ENCODE data around the gene SNX4. TPM values are rescaled to one million over a fixed set of nuclear protein-coding genes. Genes with fewer than 3 reads are reported as not detected.

The SNX4 gene
- total RNA-seq, 2 experiments from 2014 or later: 28.2 to 38.9 TPM

DNA sequence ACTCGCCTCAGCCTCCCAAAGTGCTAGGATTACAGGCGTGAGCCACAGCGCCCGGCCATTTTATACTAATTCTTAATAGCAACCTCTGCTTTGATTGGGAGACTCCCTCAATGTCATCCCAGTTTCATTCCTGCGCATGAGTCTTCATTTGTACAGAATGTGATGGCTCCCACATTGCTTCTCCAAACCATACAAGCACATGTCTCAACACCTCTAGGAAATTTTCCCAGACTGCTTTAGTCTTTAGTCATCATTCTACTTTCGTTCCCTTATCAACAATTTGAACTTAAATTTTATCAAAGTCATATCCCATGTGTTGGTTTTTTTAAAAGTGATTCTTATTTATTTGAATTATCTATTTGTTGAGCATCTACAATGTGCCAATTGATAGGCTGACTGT, 58.1 kb downstream of the SNX4 start:
- H3K9me3 ChIP-seq (ENCODE audit: low read length): no peaks in the 10 kb centered on the region
- no peaks in the 10 kb centered on the region for H3K4me1 ChIP-seq (ENCODE audit: insufficient read depth, low read length, poor library complexity, severe bottlenecking)
- H3K27ac ChIP-seq (ENCODE audit: low read depth, low read length, poor library complexity, severe bottlenecking): no peak overlapping the region
- H2AFZ ChIP-seq (ENCODE audit: low read length): no peak overlapping the region
- H3K36me3 ChIP-seq (ENCODE audit: insufficient read depth, low read length): peaks cover 27% of the 10 kb centered on the region
- H3K4me2 ChIP-seq (ENCODE audit: low read length): no peak overlapping the region
- no peak overlapping the region for H3K4me3 ChIP-seq (ENCODE audit: low read depth, low read length, poor library complexity, severe bottlenecking)
- no TSS peak for BruUV-seq (replicated peaks)
- H3K79me2 ChIP-seq (ENCODE audit: insufficient read depth, low read depth, low read length): no peaks in the 10 kb centered on the region
- intact Hi-C loops (cut with micrococcal nuclease; ENCODE audit: unreplicated experiment): no loop called here
- ChIA-PET POLR2A (no interaction called here), CTCF (ENCODE audit: unreplicated experiment) (no interaction called here)
- H3K9me2 ChIP-seq (ENCODE audit: insufficient read depth, low read length): no peaks in the 10 kb centered on the region
- DNase-seq (ENCODE audit: low spot score): no peak
- TF ChIP-seq EZH2phosphoT487 (IDR thresholded peaks at IDR 0.05; ENCODE audit: borderline replicate concordance, low read depth, low read length): no peak
- TF ChIP-seq, protein P1, sequence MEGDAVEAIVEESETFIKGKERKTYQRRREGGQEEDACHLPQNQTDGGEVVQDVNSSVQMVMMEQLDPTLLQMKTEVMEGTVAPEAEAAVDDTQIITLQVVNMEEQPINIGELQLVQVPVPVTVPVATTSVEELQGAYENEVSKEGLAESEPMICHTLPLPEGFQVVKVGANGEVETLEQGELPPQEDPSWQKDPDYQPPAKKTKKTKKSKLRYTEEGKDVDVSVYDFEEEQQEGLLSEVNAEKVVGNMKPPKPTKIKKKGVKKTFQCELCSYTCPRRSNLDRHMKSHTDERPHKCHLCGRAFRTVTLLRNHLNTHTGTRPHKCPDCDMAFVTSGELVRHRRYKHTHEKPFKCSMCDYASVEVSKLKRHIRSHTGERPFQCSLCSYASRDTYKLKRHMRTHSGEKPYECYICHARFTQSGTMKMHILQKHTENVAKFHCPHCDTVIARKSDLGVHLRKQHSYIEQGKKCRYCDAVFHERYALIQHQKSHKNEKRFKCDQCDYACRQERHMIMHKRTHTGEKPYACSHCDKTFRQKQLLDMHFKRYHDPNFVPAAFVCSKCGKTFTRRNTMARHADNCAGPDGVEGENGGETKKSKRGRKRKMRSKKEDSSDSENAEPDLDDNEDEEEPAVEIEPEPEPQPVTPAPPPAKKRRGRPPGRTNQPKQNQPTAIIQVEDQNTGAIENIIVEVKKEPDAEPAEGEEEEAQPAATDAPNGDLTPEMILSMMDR (conservative IDR thresholded peaks at IDR 0.05; ENCODE audit: low read length): no peak
- no peaks in the 10 kb centered on the region for H4K20me1 ChIP-seq (ENCODE audit: insufficient read depth, low read length)

DNA sequence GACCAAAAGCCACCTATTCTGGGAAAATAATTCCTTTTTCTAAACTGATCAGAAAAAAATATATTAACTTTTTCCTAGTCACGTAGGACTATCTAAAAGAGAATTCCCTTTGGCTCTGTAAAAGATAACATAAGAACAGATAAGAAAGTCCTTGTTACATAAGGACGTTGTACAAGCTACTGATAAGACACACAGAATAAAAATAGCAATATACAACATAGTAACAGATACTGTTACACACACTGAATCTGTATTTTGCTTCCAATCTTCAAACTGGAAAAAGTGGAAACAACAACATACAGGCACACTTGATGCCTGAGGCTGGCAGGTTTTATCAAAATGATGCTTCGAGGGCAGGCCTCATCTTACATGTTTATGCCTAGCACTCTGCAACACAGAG, 59.8 kb downstream of the SNX4 start:
- H3K79me2 ChIP-seq (ENCODE audit: insufficient read depth, low read depth, low read length): no peaks in the 10 kb centered on the region
- ChIA-PET CTCF (ENCODE audit: unreplicated experiment) (no interaction called here), POLR2A (interaction anchor here (0.7 kb wide), 1 partner anchor 26 kb away, joined by 4 read pairs; no protein-coding TSS in a partner anchor)
- no peaks in the 10 kb centered on the region for H3K9me2 ChIP-seq (ENCODE audit: insufficient read depth, low read length)
- BruUV-seq (replicated peaks): no TSS peak
- no peak overlapping the region for H3K27ac ChIP-seq (ENCODE audit: low read depth, low read length, poor library complexity, severe bottlenecking)
- no peaks in the 10 kb centered on the region for H3K4me1 ChIP-seq (ENCODE audit: insufficient read depth, low read length, poor library complexity, severe bottlenecking)
- no peak overlapping the region for H2AFZ ChIP-seq (ENCODE audit: low read length)
- H3K9me3 ChIP-seq (ENCODE audit: low read length): no peaks in the 10 kb centered on the region
- no peak overlapping the region for H3K4me2 ChIP-seq (ENCODE audit: low read length)
- no peak for TF ChIP-seq EZH2phosphoT487 (IDR thresholded peaks at IDR 0.05; ENCODE audit: borderline replicate concordance, low read depth, low read length)
- TF ChIP-seq, protein P1 (conservative IDR thresholded peaks at IDR 0.05; ENCODE audit: low read length): no peak
- DNase-seq (ENCODE audit: low spot score): no peak
- H4K20me1 ChIP-seq (ENCODE audit: insufficient read depth, low read length): no peaks in the 10 kb centered on the region
- intact Hi-C loops (cut with micrococcal nuclease; ENCODE audit: unreplicated experiment): no loop called here
- H3K36me3 ChIP-seq (ENCODE audit: insufficient read depth, low read length): peaks cover 29% of the 10 kb centered on the region
- no peak overlapping the region for H3K4me3 ChIP-seq (ENCODE audit: low read depth, low read length, poor library complexity, severe bottlenecking)

DNA sequence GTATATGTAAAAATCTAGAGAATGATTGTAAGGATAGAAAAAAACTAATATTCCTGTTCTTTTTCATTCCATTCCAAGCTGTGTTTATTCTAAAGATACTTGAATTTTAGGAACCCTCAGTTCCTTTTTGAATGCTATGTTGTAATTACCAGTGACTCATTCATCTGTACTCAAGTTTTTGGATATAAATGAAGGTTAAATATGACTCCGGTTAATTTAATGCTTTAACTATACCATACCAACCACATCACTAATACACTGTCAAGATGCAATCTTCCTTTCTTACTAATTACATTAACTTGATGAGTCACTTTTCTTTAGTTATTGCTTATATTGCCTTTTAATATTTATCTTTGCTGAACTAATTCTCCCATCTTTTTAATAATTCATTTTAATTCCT, 76.1 kb downstream of the SNX4 start:
- H2AFZ ChIP-seq (ENCODE audit: low read length): no peak overlapping the region
- DNase-seq (ENCODE audit: low spot score): no peak
- no peaks in the 10 kb centered on the region for H3K79me2 ChIP-seq (ENCODE audit: insufficient read depth, low read depth, low read length)
- BruUV-seq (replicated peaks): no TSS peak
- H3K4me2 ChIP-seq (ENCODE audit: low read length): no peak overlapping the region
- ChIA-PET CTCF (ENCODE audit: unreplicated experiment) (no interaction called here), POLR2A (interaction anchor here (0.6 to 0.9 kb wide), 4 partner anchors 12 to 675 kb away, joined by 3 to 6 read pairs (median 3); no protein-coding TSS in a partner anchor)
- H3K27ac ChIP-seq (ENCODE audit: low read depth, low read length, poor library complexity, severe bottlenecking): no peak overlapping the region
- H3K4me1 ChIP-seq (ENCODE audit: insufficient read depth, low read length, poor library complexity, severe bottlenecking): no peaks in the 10 kb centered on the region
- H4K20me1 ChIP-seq (ENCODE audit: insufficient read depth, low read length): no peaks in the 10 kb centered on the region
- no peaks in the 10 kb centered on the region for H3K9me2 ChIP-seq (ENCODE audit: insufficient read depth, low read length)
- no peaks in the 10 kb centered on the region for H3K9me3 ChIP-seq (ENCODE audit: low read length)
- no peak overlapping the region for H3K4me3 ChIP-seq (ENCODE audit: low read depth, low read length, poor library complexity, severe bottlenecking)
- peaks cover 30% of the 10 kb centered on the region for H3K36me3 ChIP-seq (ENCODE audit: insufficient read depth, low read length)
- TF ChIP-seq, protein P1 (conservative IDR thresholded peaks at IDR 0.05; ENCODE audit: low read length): no peak
- no peak for TF ChIP-seq EZH2phosphoT487 (IDR thresholded peaks at IDR 0.05; ENCODE audit: borderline replicate concordance, low read depth, low read length)
- intact Hi-C loops (cut with micrococcal nuclease; ENCODE audit: unreplicated experiment): no loop called here

Measured in OCI-LY7 (cell line).